ENCODE results near the gene HAUS3. TPM values are rescaled to one million over a fixed set of nuclear protein-coding genes. Genes with fewer than 3 reads are reported as not detected.
"Not testable (repeated sequence)": the region's sequence is repeated elsewhere in the genome, so short reads cannot be mapped to it uniquely, and the experiment has no call there.

HAUS3 gene
- total RNA-seq, 1 donor = 18.9 TPM

DNA sequence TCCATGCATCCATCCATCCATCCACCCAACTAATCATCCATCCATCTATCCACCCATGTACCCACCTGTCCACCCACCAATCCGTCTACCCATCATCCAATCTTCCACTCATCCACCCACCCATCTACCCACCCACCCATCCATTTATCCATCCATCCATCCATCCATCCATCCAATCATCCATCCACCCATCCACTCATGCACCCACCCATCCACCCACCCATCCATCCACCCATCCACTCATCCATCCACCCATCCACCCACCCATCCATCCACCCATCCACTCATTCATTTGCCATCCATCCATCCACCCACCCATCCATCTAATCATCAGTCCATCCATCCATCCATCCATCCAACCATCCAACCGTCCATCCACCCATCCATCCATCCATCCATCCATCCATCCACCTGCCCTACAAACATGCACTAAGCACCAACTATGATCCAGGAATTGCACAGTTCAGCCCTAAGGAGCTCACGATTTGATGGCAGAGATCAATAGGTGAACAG lies 41.3 kb upstream of the HAUS3 start:
- no peak for DNase-seq (ENCODE audit: low read depth)
- H3K4me3 ChIP-seq (ENCODE audit: low read depth, low read length) = no peak overlapping the region
- TF ChIP-seq CTCF (IDR thresholded peaks at IDR 0.05; ENCODE audit: insufficient read depth, low read length) = no peak

GRCh38 chr4:2281575-2282343 lies 39.8 kb upstream of the HAUS3 start:
- H3K4me3 ChIP-seq (ENCODE audit: low read depth, low read length) = no peak overlapping the region
- TF ChIP-seq CTCF (IDR thresholded peaks at IDR 0.05; ENCODE audit: insufficient read depth, low read length) = no peak
- DNase-seq (ENCODE audit: low read depth) = no peak

DNA sequence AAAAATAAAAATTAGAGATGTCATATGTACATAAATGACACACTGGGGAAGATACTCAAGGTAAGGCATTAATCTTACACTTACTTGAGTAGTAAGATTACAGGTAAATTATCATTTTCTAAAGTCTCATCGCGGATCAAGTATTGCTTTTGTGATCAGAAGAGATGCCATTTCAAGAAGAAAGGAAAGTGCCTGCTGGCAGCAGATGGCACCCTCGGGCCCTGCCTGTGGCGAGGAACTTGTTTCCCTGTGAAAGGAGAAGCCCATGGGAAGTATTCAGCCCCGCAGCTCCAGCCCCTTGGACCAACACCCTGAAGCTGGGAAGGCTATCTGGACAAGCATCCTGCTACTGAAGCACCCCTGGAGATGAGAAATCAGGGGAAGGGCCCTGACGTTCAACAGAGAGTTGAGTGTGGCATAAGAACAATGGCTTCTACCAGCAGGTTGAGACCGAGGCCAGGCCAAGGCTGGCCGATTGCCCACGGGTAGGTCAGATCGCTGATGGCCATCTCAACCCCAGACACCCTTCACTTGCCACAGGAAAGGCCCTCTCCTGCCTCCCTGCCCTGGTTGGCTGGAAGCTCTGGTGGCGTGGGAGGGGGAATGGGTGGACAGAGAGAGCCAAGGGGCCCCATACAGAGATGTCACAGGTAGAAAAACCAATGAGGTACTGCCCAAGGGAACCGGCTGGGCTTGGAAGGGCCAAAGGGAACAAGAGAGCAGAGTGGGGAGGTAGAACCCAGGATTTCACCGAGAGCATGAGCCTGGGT lies 38.8 kb upstream of the HAUS3 start:
- TF ChIP-seq CTCF (IDR thresholded peaks at IDR 0.05; ENCODE audit: insufficient read depth, low read length) = no peak
- DNase-seq (ENCODE audit: low read depth) = no peak
- H3K4me3 ChIP-seq (ENCODE audit: low read depth, low read length) = no peak overlapping the region

DNA sequence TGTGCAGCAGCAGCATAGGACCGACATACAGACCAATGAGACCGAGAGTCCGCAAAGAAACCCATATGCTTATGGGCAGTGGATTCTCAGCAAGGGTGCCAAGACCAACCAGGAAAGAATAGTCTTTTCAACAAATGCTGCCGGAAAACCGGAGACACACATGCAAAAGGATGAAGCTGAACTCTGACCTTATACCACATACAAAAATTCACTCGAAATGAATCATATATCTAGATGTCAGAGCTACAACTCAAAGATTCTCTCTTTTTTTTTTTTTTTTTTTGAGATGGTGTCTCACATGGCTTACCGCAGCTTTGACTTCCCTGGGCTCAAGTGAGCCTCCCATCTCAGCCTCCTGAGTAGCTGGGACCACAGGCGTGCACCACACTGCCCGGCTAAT lies 36.0 kb upstream of the HAUS3 start:
- no peak for DNase-seq (ENCODE audit: low read depth)
- TF ChIP-seq CTCF (IDR thresholded peaks at IDR 0.05; ENCODE audit: insufficient read depth, low read length) = no peak
- H3K4me3 ChIP-seq (ENCODE audit: low read depth, low read length) = no peak overlapping the region

- DNase-seq (ENCODE audit: low read depth) = no peak
- no peak for TF ChIP-seq CTCF (IDR thresholded peaks at IDR 0.05; ENCODE audit: insufficient read depth, low read length)
- H3K4me3 ChIP-seq (ENCODE audit: low read depth, low read length) = no peak overlapping the region
These were observed 34.8 kb upstream of the HAUS3 start for GRCh38 chr4:2276581-2277325.

- no peak for DNase-seq (ENCODE audit: low read depth)
- no peak for TF ChIP-seq CTCF (IDR thresholded peaks at IDR 0.05; ENCODE audit: insufficient read depth, low read length)
- no peak overlapping the region for H3K4me3 ChIP-seq (ENCODE audit: low read depth, low read length)
These were observed 33.8 kb upstream of the HAUS3 start for GRCh38 chr4:2275546-2276251.

DNA sequence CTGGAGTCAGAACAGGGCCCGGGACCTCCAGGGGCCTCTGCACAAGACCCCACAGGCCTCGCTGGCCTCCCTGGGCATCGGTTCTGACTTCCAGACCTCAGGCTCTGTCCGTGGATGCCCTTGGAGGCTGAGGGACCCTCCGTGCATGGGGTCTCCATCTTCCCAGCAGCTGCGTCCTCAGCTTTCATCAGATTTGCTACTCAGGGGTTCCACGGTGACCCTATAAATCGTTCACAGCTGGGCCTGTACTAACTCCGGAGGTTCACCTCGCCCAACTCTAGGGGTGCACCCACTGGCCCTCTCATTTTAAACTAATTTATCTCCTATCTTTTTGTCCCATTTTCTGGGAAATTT lies 33.1 kb upstream of the HAUS3 start:
- not testable (repeated sequence) for H3K4me3 ChIP-seq (ENCODE audit: low read depth, low read length); DNase-seq (ENCODE audit: low read depth)
